Keratinocyte (primary cell): ENCODE data around the gene KSR1.

ENCODE experiments used
- EZH2 ChIP-seq: IDR thresholded peaks from one replicate; pipeline ENCODE4 v1.6.1; 2012; ENCODE audit warnings: inconsistent platforms, mild to moderate bottlenecking, low read length, moderate library complexity
- TF ChIP-seq, protein P1 (sequence below), 3 experiments: IDR thresholded peaks in 1 of 3; conservative IDR thresholded peaks in 1 of 3; optimal IDR thresholded peaks in 1 of 3; 2 replicates in 2 of 3; 3 replicates in 1 of 3; pipeline versions ENCODE3 to v1.5.1; 2011; ENCODE audit warnings: low read length in 3 of 3, mild to moderate bottlenecking in 3 of 3, moderate library complexity in 2 of 3, control low read depth in 1 of 3, inconsistent platforms in 1 of 3; ENCODE audit not compliant: insufficient read depth in 2 of 3; ENCODE audit errors: extremely low read depth in 1 of 3

DNA sequence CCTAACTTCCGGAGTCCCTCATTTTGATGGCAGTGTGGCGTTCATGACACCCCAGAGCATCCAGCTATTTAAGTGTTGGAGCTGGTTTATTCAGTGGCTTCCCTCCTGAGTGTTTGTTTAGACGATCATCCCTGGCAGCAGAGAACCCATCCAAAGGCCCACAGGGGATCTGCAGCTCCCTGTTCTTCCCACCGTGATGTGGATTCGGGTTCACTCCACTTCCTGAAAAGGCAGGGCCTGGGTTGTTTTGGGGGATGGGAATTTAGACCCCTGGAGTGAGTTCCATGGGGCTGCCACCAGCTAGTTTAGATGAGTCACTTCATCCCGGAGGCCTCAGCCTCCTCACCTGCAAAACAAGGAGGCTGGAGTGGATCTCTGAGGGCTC, 2.3 kb downstream of the KSR1 start:
- TF ChIP-seq, protein P1, sequence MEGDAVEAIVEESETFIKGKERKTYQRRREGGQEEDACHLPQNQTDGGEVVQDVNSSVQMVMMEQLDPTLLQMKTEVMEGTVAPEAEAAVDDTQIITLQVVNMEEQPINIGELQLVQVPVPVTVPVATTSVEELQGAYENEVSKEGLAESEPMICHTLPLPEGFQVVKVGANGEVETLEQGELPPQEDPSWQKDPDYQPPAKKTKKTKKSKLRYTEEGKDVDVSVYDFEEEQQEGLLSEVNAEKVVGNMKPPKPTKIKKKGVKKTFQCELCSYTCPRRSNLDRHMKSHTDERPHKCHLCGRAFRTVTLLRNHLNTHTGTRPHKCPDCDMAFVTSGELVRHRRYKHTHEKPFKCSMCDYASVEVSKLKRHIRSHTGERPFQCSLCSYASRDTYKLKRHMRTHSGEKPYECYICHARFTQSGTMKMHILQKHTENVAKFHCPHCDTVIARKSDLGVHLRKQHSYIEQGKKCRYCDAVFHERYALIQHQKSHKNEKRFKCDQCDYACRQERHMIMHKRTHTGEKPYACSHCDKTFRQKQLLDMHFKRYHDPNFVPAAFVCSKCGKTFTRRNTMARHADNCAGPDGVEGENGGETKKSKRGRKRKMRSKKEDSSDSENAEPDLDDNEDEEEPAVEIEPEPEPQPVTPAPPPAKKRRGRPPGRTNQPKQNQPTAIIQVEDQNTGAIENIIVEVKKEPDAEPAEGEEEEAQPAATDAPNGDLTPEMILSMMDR (optimal IDR thresholded peaks at IDR 0.05 in 1 of 3, IDR thresholded peaks at IDR 0.05 in 1 of 3, conservative IDR thresholded peaks at IDR 0.05 in 1 of 3; ENCODE audit: extremely low read depth in 1 of 3, insufficient read depth in 2 of 3, low read length in 3 of 3) = no peak
- TF ChIP-seq EZH2 = no peak
